ENCODE results near the gene ATP13A4. TPM values are rescaled to one million over a fixed set of nuclear protein-coding genes. Genes with fewer than 3 reads are reported as not detected.

The ATP13A4 gene
- total and polyA plus RNA-seq, 7 donors, result 0.10 to 0.36 (median 0.22) TPM; not detected in 3

- 95 to 96% (median 95%) methylated on average over 2 of the region's 2 CpGs for WGBS, 3 donors
- Histone ChIP-seq H3K27me3 (ENCODE audit: insufficient read depth in 3 of 3, low read length in 2 of 3) (no peaks in the 10 kb centered on the region), H3K27ac (no peak overlapping the region), H3K36me3 (ENCODE audit: insufficient read depth in 1 of 2, low read depth in 1 of 2) (no peaks in the 10 kb centered on the region), H3K9me3 (peaks cover 8% of the 10 kb centered on the region), H3K4me3 (no peak overlapping the region), H3K4me1 (no peaks in the 10 kb centered on the region)
- intact Hi-C loops (cut with DNase I), result no loop called here
- TF ChIP-seq, protein P1, sequence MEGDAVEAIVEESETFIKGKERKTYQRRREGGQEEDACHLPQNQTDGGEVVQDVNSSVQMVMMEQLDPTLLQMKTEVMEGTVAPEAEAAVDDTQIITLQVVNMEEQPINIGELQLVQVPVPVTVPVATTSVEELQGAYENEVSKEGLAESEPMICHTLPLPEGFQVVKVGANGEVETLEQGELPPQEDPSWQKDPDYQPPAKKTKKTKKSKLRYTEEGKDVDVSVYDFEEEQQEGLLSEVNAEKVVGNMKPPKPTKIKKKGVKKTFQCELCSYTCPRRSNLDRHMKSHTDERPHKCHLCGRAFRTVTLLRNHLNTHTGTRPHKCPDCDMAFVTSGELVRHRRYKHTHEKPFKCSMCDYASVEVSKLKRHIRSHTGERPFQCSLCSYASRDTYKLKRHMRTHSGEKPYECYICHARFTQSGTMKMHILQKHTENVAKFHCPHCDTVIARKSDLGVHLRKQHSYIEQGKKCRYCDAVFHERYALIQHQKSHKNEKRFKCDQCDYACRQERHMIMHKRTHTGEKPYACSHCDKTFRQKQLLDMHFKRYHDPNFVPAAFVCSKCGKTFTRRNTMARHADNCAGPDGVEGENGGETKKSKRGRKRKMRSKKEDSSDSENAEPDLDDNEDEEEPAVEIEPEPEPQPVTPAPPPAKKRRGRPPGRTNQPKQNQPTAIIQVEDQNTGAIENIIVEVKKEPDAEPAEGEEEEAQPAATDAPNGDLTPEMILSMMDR (IDR thresholded peaks at IDR 0.05), result no peak
- no peak for ATAC-seq
- no peak for DNase-seq
Measured at GRCh38 chr3:193416629-193417028, 138.1 kb downstream of the ATP13A4 start.

- H3K36me3 ChIP-seq (ENCODE audit: insufficient read depth in 1 of 2, low read depth in 1 of 2), result no peaks in the 10 kb centered on the region
- 27 to 42% (median 37%) methylated on average over 1 of the region's 1 CpG for WGBS, 3 donors
- no peak overlapping the region for H3K4me3 ChIP-seq
- no peak overlapping the region for H3K27ac ChIP-seq
- TF ChIP-seq, protein P1 (IDR thresholded peaks at IDR 0.05), result no peak
- intact Hi-C loops (cut with DNase I), result no loop called here
- H3K27me3 ChIP-seq (ENCODE audit: insufficient read depth in 3 of 3, low read length in 2 of 3), result no peaks in the 10 kb centered on the region
- H3K9me3 ChIP-seq, result no peaks in the 10 kb centered on the region
- ATAC-seq (no peak), DNase-seq (no peak)
- no peaks in the 10 kb centered on the region for H3K4me1 ChIP-seq
Measured at GRCh38 chr3:193407688-193408087, 147.0 kb downstream of the ATP13A4 start.

DNA sequence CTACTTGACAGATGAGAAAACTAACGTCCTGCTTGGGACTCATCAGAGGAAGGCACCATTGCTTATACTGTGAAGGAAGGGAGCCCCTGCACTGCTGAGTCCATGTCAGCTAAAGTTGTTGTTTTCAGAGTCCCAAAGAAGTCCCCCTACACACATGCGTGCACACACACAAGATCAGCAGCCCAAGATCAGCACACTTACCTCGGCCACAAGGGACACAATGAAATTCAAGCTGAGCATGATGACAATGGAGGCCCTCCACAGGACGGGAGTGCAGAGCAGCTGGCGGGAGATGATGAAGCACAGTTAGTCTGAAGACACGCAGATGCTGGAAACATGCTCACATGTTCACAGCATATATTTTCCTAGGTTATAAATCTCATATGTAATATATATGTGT, 147.6 kb downstream of the ATP13A4 start:
- ATAC-seq (no peak), DNase-seq (no peak)
- WGBS, 3 donors, result 48 to 52% (median 50%) methylated on average over 6 of the region's 6 CpGs
- Histone ChIP-seq H3K36me3 (ENCODE audit: insufficient read depth in 1 of 2, low read depth in 1 of 2) (no peaks in the 10 kb centered on the region), H3K4me3 (no peak overlapping the region), H3K9me3 (no peaks in the 10 kb centered on the region), H3K27ac (no peak overlapping the region), H3K4me1 (no peaks in the 10 kb centered on the region), H3K27me3 (ENCODE audit: insufficient read depth in 3 of 3, low read length in 2 of 3) (no peaks in the 10 kb centered on the region)
- intact Hi-C loops (cut with DNase I), result no loop called here
- TF ChIP-seq, protein P1 (IDR thresholded peaks at IDR 0.05), result no peak

DNA sequence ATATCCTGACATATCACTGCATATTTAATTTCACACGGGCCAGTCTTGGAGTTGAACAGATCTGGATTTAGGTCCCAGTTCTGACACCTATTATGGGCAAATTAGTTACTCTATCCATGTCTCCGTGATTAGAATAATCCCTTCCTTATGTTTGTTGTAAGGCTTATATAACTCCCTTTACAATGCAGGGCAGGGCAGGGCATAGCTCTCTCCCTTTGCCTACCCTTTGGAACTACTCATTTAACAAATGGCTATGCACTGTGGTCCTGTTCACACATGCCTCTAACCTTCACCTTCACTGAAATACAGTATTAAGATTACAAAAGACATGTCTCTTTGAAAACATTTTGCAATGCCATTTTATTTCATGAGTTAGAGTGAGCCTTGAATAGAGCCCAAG, 151.4 kb downstream of the ATP13A4 start:
- intact Hi-C loops (cut with DNase I), result no loop called here
- no peak for DNase-seq
- ATAC-seq, result no peak
- Histone ChIP-seq H3K9me3 (no peaks in the 10 kb centered on the region), H3K27ac (no peak overlapping the region), H3K4me3 (no peak overlapping the region), H3K4me1 (no peaks in the 10 kb centered on the region), H3K36me3 (ENCODE audit: insufficient read depth in 1 of 2, low read depth in 1 of 2) (no peaks in the 10 kb centered on the region), H3K27me3 (ENCODE audit: insufficient read depth in 3 of 3, low read length in 2 of 3) (no peaks in the 10 kb centered on the region)
- 85 to 90% (median 86%) methylated on average over 2 of the region's 2 CpGs for WGBS, 3 donors
- TF ChIP-seq, protein P1 (IDR thresholded peaks at IDR 0.05), result no peak

- intact Hi-C loops (cut with DNase I), result no loop called here
- TF ChIP-seq, protein P1 (IDR thresholded peaks at IDR 0.05), result no peak
- Histone ChIP-seq H3K27ac (no peak overlapping the region), H3K4me1 (no peaks in the 10 kb centered on the region), H3K27me3 (ENCODE audit: insufficient read depth in 3 of 3, low read length in 2 of 3) (no peaks in the 10 kb centered on the region), H3K36me3 (ENCODE audit: insufficient read depth in 1 of 2, low read depth in 1 of 2) (no peaks in the 10 kb centered on the region), H3K9me3 (no peaks in the 10 kb centered on the region), H3K4me3 (no peak overlapping the region)
- ATAC-seq (no peak), DNase-seq (no peak)
Measured at GRCh38 chr3:193400304-193400703, 154.4 kb downstream of the ATP13A4 start.

Data from psoas muscle (tissue), 8 donors.